Measurements from ENCODE around the gene COX4I2.

DNA sequence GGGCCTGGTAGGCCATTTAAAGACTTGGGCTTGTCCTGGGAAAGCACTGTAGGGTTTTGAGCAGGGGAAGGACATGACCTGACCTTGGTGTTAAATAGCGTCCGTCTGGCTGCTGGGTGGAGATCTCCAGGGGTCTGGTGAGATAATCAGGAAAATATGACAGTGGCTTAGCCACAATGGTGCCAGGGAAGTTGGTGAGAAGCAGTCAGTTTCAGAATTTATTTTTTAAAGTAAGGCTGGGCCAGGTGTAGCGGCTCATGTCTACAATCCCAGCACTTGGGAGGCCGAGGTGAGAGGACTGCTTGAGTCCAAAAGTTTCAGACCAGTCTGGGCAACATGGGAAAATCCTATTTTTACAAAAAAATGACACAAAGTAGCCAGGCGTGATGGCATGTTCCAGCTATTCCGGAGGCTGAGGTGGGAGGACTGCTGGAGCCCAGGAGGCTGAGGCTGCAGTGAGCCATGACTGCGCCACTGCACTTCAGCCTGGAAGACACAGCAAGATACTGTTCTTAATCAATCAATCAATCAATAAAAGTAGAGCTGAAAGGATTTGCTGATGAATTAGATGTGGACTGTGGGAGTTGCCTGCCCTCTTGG lies 43.5 kb downstream of the COX4I2 start:
- TF ChIP-seq, protein P1, sequence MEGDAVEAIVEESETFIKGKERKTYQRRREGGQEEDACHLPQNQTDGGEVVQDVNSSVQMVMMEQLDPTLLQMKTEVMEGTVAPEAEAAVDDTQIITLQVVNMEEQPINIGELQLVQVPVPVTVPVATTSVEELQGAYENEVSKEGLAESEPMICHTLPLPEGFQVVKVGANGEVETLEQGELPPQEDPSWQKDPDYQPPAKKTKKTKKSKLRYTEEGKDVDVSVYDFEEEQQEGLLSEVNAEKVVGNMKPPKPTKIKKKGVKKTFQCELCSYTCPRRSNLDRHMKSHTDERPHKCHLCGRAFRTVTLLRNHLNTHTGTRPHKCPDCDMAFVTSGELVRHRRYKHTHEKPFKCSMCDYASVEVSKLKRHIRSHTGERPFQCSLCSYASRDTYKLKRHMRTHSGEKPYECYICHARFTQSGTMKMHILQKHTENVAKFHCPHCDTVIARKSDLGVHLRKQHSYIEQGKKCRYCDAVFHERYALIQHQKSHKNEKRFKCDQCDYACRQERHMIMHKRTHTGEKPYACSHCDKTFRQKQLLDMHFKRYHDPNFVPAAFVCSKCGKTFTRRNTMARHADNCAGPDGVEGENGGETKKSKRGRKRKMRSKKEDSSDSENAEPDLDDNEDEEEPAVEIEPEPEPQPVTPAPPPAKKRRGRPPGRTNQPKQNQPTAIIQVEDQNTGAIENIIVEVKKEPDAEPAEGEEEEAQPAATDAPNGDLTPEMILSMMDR (IDR thresholded peaks at IDR 0.05; ENCODE audit: insufficient read depth, low read length) = no peak
- TF ChIP-seq GABPA (IDR thresholded peaks at IDR 0.05; ENCODE audit: low read depth) (no peak), POLR2AphosphoS5 (IDR thresholded peaks at IDR 0.05; ENCODE audit: low read depth) (no peak)

Data from HL-60 (cell line).